ENCODE results near the gene NUP205. TPM values are rescaled to one million over a fixed set of nuclear protein-coding genes. Genes with fewer than 3 reads are reported as not detected.

Gene NUP205
- total RNA-seq, 1 experiment from 2014 or later: 91.0 TPM

- intact Hi-C loops (cut with micrococcal nuclease): no loop called here
- ChIA-PET RAD21 (ENCODE audit: low non-redundant PET in 1 of 2, low total read pairs in 2 of 2, uncharacterized antibody in 2 of 2, unreplicated experiment in 2 of 2) (no interaction called here), CTCF (no interaction called here), POLR2A (no interaction called here)
- H3K27me3 ChIP-seq (ENCODE audit: insufficient read depth, low read length): no peaks in the 10 kb centered on the region
- H3K4me2 ChIP-seq (ENCODE audit: low read length): no peak overlapping the region
- no peaks in the 10 kb centered on the region for H4K20me1 ChIP-seq (ENCODE audit: insufficient read depth)
- no peaks in the 10 kb centered on the region for H3K79me2 ChIP-seq (ENCODE audit: insufficient read depth, low read length)
- H3K36me3 ChIP-seq (ENCODE audit: control insufficient read depth in 1 of 2, insufficient read depth in 2 of 2, low read length in 2 of 2): no peaks in the 10 kb centered on the region
- no peaks in the 10 kb centered on the region for H3K9me2 ChIP-seq (ENCODE audit: insufficient read depth)
- TF ChIP-seq, protein P1, sequence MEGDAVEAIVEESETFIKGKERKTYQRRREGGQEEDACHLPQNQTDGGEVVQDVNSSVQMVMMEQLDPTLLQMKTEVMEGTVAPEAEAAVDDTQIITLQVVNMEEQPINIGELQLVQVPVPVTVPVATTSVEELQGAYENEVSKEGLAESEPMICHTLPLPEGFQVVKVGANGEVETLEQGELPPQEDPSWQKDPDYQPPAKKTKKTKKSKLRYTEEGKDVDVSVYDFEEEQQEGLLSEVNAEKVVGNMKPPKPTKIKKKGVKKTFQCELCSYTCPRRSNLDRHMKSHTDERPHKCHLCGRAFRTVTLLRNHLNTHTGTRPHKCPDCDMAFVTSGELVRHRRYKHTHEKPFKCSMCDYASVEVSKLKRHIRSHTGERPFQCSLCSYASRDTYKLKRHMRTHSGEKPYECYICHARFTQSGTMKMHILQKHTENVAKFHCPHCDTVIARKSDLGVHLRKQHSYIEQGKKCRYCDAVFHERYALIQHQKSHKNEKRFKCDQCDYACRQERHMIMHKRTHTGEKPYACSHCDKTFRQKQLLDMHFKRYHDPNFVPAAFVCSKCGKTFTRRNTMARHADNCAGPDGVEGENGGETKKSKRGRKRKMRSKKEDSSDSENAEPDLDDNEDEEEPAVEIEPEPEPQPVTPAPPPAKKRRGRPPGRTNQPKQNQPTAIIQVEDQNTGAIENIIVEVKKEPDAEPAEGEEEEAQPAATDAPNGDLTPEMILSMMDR (IDR thresholded peaks at IDR 0.05 in 2 of 3, conservative IDR thresholded peaks at IDR 0.05 in 1 of 3; ENCODE audit: borderline replicate concordance in 1 of 3, insufficient read depth in 1 of 3, low read depth in 2 of 3, low read length in 2 of 3): no peak
- TF ChIP-seq CEBPB (IDR thresholded peaks at IDR 0.05; ENCODE audit: low read depth) (no peak), SRF (IDR thresholded peaks at IDR 0.05; ENCODE audit: low read depth) (no peak), CBX3 (IDR thresholded peaks at IDR 0.05; ENCODE audit: low read depth) (no peak), TCF7L2 (IDR thresholded peaks at IDR 0.05; ENCODE audit: borderline replicate concordance, extremely low read depth, insufficient read depth, insufficient read length) (no peak), RAD21 (IDR thresholded peaks at IDR 0.05; ENCODE audit: low read depth) (no peak), SIN3A (IDR thresholded peaks at IDR 0.05; ENCODE audit: low read depth) (no peak)
- TF ChIP-seq, protein P2, sequence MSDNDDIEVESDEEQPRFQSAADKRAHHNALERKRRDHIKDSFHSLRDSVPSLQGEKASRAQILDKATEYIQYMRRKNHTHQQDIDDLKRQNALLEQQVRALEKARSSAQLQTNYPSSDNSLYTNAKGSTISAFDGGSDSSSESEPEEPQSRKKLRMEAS (IDR thresholded peaks at IDR 0.05): no peak
- no peak overlapping the region for H3K4me3 ChIP-seq (replicated peaks in 1 of 2; ENCODE audit: low read depth in 1 of 2, low read length in 2 of 2)
- H3K27ac ChIP-seq (ENCODE audit: low read depth, low read length): no peak overlapping the region
- no peaks in the 10 kb centered on the region for H3K9me3 ChIP-seq (ENCODE audit: control insufficient read depth in 1 of 2, insufficient read depth in 1 of 2, low read depth in 1 of 2, low read length in 2 of 2)
- ATAC-seq: no peak
- peaks cover 1 to 2% of the 10 kb centered on the region in 2 experiments for H3K4me1 ChIP-seq (ENCODE audit: control insufficient read depth in 1 of 2, insufficient read depth in 2 of 2, low read length in 2 of 2)
- no peak overlapping the region for H2AFZ ChIP-seq (ENCODE audit: low read depth, low read length, poor library complexity, severe bottlenecking)
- DNase-seq (ENCODE audit: low read depth, low spot score): no peak
- H3K9ac ChIP-seq (ENCODE audit: low read length): no peak overlapping the region
- BruUV-seq (replicated peaks): no TSS peak
Measured at GRCh38 chr7:135518748-135519147, 39.0 kb upstream of the NUP205 start.

- Histone ChIP-seq H3K4me1 (ENCODE audit: control insufficient read depth in 1 of 2, insufficient read depth in 2 of 2, low read length in 2 of 2) (no peaks in the 10 kb centered on the region), H3K27me3 (ENCODE audit: insufficient read depth, low read length) (no peaks in the 10 kb centered on the region), H3K4me2 (ENCODE audit: low read length) (no peak overlapping the region), H3K36me3 (ENCODE audit: control insufficient read depth in 1 of 2, insufficient read depth in 2 of 2, low read length in 2 of 2) (no peaks in the 10 kb centered on the region), H3K9ac (ENCODE audit: low read length) (no peak overlapping the region), H3K79me2 (ENCODE audit: insufficient read depth, low read length) (no peaks in the 10 kb centered on the region), H4K20me1 (ENCODE audit: insufficient read depth) (no peaks in the 10 kb centered on the region), H2AFZ (ENCODE audit: low read depth, low read length, poor library complexity, severe bottlenecking) (no peak overlapping the region), H3K27ac (ENCODE audit: low read depth, low read length) (no peak overlapping the region), H3K9me3 (ENCODE audit: control insufficient read depth in 1 of 2, insufficient read depth in 1 of 2, low read depth in 1 of 2, low read length in 2 of 2) (no peaks in the 10 kb centered on the region), H3K4me3 (replicated peaks in 1 of 2; ENCODE audit: low read depth in 1 of 2, low read length in 2 of 2) (no peak overlapping the region), H3K9me2 (ENCODE audit: insufficient read depth) (no peaks in the 10 kb centered on the region)
- BruUV-seq (replicated peaks): no TSS peak
- ATAC-seq (no peak), DNase-seq (ENCODE audit: low read depth, low spot score) (no peak)
- intact Hi-C loops (cut with micrococcal nuclease): no loop called here
- ChIA-PET CTCF (no interaction called here), RAD21 (ENCODE audit: low non-redundant PET in 1 of 2, low total read pairs in 2 of 2, uncharacterized antibody in 2 of 2, unreplicated experiment in 2 of 2) (no interaction called here), POLR2A (no interaction called here)
- TF ChIP-seq EGR1 (IDR thresholded peaks at IDR 0.05; ENCODE audit: low read depth) (no peak), ELF1 (IDR thresholded peaks at IDR 0.05; ENCODE audit: borderline replicate concordance, low read depth) (no peak), EZH2phosphoT487 (IDR thresholded peaks at IDR 0.05; ENCODE audit: borderline replicate concordance) (no peak), SIN3A (IDR thresholded peaks at IDR 0.05; ENCODE audit: low read depth) (no peak)
Measured at GRCh38 chr7:135519233-135519688, 38.5 kb upstream of the NUP205 start.
